NCI-H1436 (cell line): Measurements from ENCODE around the gene SSR1.
A peak's percentile ranks its signal among the peaks of the same experiment; 100 is the strongest.
"Not testable (repeated sequence)": the region's sequence is repeated elsewhere in the genome, so short reads cannot be mapped to it uniquely, and the experiment has no call there.

Experiments used
- DNase-seq: peaks from one replicate; lab custom pipeline; 2025; lab: John Stamatoyannopoulos, UW

The SSR1 gene

DNA sequence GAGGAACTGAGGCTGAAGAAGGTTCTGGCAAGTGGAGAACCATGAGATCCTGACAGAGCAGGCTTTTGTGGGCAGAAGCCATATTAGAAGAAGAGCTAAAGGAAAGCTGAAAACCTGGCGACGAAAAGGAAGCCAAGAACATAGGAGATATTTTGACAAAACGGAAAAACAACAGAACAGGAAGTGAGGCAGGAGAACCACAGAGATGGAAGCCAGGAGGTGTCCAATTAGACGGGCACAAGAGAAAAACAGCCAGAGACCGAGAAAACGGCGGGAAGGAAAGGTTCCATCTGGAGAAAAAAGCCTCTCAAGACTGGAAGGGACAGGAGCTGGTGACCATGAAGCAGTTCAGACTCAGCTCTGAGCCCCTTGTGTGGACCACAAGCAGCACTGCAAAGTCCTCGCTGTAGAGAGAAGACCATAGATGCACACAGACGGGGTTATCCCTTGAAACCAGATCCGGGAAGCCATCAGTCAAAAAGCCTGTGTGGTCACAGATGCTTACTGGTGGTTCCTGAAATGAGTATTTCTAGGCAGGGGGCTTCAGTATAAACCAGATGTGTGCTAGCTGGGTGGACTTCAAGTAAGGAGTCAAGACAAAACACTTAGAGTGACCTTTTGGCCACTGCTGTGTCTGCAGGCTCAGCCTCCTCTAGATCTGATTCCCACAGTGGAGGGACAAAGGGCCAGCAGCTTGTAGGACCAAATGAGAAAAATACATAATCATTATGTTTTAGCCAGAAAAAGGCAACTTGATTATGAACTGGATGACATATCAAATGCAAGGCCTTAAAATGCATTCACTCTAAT is 30.7 kb downstream of the SSR1 start:
- no peak for DNase-seq

DNA sequence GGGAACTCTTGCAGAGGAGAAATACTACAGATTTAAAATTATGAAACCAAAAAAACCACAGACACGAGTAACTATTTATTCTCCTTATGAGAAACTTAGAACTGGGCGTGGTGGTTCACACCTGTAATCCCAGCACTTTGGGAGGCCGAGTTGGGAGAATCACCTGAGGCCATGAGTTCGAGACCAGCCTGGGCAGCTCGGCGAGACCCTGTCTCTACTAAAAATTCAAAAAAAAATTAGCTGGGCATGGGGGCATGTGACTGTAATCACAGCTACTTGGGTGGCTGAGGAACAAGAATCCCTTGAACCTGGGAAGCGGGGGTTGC is 36.8 kb downstream of the SSR1 start:
- no peak for DNase-seq

DNA sequence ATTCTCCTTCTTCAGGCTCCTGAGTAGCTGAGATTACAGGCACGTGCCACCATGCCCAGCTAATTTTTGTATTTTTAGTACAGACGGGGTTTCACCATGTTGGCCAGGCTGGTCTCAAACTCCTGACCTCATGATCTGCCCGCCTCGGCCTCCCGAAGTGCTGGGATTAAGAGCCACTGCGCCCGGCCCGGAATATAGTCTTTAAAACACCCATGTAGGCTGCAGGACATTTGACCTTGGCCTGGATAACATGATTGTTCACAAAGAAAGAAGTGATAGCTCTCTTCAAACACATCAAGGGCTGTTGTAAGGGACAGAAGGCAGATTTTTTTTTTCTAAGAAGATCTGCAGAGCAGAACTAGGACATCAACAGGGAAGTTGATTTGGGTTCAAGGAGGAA is 38.5 kb downstream of the SSR1 start:
- DNase-seq, result not testable (repeated sequence)

DNA sequence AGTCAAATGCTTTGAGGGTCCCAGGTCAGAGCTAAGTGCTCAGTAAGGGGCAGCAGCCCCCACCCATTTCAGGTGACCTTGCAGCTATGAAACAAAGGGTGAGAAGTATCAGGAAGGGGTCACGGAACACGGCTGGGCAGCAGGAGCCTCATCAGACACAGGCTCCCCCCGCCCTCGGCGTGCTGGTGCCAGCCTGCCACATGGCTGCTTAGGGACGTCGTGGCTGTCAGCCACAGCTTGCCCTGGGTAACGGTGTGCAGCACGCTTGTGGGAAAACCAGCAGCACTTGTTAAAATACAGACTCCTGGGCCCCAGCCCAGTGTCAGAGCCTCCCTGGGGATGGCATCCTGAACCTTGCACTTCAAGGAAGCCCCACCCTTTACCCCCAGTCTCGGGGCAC is 39.3 kb downstream of the SSR1 start:
- DNase-seq, result no peak

DNA sequence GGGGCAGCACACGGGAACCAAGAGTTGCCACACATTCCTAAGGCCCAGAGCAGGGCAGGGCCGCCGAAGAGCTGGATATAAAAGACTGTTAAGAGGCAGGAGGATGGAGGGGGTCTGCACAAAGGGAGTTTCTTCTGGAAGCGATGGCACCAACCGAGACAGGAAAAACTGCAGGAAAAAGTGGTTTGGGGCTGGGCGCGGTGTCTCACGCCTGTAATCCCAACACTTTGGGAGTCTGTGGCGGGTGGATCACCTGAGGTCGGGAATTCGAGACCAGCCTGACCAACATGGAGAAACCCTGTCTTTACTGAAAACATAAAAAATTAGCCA is 41.8 kb downstream of the SSR1 start:
- no peak for DNase-seq

DNA sequence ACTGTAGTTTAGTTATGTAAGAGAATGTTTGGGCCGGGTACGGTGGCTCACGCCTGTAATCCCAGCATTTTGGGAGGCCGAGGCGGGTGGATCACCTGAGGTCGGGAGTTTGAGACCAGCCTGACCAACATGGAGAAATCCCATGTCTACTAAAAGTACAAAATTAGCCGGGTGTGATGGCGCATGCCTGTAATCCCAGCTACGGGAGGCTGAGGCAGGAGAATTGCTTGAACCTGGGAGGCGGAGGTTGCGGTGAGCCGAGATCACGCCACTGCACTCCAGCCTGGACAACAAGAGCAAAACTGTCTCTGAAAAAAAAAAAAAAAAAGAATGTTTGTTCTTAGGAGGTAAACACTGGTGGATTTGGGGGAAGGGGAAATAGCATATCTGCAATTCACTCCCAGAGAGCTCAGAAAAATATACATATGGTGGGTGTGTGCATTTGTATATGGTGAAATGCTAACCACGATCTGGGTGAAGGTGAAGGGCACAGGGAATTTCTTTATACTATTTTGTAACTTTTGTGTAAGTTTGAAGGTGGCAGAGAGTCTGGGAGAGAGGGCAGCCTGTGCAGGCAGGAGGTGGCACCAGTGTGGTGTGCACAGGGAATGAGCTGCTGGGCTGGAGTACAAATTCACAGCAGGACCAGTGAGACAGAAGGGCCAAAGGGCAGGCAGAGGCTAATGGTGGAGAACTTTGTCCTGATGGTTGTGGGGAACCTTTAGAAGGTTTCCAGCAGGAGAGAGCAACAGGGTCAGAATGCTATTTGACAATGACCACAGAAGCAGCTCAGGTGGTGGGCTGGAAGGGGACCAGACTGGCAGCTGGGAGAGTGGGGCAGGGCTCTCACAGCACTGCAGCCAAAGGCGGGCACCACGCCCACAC is 42.4 kb downstream of the SSR1 start:
- no peak for DNase-seq

DNA sequence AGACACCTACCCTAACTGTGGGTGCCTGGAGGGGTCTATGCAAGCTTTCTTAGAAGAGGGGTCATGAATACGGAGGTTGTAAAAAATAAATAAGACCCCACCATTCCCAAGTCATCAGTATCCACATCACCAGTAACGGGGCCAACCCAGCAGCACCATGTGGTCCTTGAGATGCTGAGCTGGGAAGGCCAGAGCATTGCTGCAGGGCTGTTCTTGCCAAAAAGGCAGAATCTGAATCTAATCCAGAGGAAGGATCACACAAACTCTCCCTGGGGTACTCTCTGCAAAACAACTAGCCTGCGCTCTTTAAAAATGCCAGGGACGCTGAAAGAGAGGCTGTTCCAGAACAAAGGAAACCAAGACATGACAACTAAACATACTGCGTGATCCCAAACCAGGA is 43.2 kb downstream of the SSR1 start:
- DNase-seq, result no peak

DNA sequence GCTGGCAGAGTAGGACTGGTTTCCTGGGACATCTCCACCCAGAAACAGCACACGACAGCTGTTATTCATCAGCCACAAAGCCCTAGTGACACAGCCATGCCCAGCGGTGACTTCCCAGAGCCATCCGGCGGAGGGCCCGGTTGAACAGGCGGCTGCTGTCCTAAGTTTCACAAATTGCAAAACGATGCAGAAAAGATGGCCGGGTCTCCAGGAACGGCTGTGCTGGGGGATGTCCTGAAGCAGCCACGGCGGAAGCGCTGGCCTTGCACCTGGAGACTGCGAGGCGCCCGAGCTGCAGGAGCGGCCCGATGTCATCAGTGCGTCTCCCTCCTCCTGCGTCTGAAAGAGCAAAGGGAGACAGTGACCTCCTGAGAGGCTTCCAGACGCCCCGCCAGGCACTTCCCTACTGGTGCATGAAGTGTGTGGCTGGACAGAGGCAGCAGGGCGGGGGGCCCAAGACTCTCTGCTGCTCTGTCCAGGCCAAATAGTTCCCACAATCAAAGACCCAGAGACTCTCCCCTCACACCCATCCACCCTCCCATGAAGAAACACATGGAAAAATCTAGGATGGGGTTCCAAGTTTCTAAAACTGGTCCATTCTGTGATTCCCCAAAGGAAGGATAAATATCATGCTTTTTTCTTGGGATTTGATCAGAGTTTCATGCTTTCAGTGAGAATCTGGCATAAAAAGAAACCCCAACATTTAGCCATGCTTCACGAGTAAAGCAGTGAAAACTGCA is 44.0 kb downstream of the SSR1 start:
- no peak for DNase-seq

DNA sequence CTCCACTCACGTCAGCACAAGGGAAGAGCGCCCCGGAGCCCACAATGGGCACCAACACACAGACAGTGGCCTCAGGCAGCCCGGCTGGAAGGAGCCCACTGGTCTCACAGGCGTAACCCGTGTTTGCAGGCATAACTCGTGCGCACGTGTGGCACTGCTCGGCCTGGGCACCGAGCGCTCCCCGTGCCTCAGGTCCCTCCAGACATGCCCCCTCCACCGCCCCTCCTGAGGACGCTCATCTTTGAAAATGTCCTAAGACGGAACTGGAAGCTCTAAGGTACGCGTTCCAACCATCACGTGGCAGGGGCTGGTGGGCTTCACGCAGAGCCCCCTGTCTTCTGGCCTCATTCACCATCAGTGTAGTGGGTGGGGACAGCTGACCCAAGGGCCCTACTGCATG is 44.6 kb downstream of the SSR1 start:
- no peak for DNase-seq

DNA sequence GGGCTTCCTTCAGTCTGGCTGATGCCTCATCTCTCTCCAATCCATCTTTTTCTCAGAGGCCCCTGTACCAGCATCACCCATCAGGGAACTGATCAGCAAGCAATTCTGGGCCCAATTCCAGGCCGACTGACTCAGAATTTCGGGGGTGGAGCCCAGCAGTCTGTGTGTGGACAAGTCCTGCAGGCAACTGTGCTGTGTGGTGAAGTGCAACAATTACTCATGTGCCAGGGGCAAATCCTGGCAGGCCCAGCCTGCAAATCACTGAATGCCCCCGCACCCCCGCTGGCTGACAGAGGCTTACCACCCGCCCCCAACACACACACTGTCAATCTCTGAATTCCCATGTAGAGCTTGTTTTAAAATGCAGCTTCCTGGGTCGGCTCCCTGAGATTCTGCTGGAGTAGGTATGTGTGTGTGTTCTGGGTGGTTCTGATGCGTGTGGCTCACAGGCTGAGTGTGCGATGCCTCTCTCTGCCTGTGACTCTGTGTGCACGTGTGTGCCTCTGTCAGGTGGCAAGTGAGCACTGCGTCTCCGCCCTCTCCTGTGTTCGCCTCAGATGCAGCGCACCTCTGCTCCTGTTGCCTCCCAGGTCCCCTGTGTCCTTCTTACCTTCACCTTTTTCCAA is 45.4 kb downstream of the SSR1 start:
- no peak for DNase-seq

DNA sequence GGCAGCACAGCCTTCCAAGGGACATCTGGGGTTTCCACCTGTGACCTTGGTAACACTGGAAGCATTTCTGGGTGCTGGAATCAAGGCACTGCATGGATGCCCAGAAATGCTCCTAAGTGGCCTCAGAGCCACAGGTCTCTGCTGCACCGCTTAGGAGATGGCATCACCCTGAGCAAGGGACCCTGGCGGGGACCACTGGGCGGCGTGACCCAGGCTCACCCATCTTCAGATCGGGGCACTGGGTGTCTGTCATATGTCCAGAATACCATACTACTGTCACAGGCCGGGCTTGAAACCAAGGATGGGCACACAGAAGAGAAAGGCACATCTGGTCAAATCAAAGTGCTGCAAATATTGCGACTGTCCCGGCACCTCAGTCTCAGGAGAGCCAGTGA is 45.9 kb downstream of the SSR1 start:
- DNase-seq, result no peak

DNA sequence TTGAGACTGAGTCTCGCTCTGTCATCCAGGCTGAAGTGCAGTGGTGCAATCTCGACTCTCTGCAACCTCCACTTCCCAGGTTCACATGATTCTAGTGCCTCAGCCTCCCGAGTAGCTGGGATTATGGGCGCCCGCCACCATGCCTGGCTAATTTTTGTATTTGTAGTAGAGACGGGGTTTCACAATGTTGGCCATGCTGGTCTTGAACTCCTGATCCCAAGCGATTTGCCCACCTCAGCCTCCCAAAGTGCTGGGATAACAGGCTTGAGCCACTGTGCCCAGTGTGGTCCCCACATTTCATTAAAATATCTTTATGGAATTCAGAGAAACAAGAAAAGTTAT is 47.6 kb downstream of the SSR1 start:
- not testable (repeated sequence) for DNase-seq

DNA sequence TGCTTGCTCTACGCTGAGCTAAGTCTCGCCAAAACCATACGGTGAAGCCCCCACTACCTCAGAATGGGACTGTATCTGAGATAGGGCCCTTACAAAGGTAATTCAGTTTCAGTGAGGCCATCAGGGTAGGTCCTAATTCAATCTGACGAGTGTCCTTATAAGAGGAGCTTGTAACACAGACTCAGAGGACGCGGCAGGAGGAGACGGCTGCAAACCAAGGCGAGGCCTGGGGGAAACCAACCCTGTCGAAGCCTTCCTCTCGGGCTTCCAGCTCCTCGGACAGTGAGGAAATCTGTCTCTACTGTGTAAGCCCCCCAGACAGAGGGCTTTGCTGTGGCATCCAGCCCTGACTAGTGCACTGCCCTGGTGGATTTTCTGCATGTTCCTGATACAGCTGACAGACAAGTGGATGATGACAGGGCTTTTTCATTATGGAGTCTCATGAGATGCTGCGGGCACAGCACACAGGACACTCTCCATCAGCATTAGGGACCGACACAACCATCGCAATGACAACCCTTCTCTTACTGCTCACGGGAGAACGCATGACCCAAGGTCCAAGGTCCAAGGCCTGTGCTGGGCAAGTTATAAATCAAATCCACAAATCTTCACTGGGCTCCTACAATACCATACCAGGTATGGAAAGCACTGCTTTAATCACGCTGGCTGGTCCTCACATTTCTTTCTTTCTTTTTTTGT is 48.2 kb downstream of the SSR1 start:
- DNase-seq, result no peak

DNA sequence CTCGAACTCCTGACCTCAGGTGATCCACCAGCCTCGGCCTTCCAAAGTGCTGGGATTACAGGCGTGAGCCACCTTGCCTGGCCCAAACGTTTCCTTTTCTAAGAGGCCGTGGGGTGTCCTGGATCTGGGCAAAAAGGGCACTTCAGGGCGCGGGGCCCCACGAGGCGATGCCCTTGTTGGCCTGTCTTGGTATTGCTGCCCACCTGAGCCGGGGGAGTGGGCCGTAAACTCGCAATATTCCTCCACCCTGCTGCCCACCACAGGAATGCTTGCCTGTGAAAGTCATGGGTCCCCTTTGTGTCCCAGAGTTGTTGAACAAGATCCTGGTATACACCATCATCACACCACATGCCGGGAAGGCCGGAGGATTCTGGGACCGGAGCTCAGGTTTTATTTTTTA is 49.0 kb downstream of the SSR1 start:
- no peak for DNase-seq

DNA sequence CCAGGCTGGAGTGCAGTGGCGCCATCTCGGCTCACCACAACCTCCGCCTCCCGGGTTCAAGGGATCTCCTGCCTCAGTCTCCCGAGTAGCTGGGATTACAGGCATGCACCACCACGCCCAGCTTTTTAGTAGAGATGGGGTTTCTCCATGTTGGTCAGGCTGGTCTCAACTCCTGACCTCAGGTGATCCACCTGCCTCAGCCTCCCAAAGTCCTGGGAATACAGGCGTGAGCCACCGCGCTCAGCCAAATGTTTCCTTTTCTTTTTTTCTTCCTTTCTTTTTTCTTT is 49.5 kb downstream of the SSR1 start:
- not testable (repeated sequence) for DNase-seq

DNA sequence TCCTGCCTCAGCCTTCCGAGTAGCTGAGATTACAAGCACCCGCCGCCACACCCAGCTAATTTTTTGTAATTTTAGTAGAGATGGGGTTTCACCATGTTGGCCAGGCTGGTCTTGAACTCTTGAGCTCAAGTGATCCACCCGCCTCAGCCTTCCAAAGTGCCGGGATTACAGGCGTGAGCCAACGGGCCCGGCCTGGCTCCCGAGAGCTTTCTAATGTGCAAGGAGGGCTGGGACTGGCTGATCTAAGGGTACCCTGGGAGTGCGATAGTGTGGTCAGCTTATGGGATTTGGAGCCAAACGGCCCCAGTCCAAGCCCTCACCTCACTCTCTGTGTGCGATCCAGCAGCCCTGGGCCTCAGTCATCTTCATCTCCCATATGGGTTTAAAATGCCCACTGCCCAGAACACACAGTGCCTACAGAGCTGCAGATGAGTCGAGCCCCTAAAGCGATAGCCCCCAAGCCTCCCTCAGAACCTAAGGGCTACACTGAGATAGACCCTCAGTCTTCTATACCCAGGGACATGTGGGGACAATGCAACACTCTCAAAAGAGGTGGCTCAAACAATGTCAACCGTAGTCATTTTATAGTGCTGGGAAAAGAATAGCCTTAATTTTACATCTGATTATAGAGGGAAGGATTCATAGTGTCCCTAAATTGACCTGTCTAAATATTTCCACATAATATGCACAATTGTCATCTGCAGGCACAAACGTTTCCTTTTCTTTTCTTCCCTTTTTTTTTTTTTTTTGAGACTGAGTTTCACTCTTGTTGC is 50.1 kb downstream of the SSR1 start:
- DNase-seq, result no peak

DNA sequence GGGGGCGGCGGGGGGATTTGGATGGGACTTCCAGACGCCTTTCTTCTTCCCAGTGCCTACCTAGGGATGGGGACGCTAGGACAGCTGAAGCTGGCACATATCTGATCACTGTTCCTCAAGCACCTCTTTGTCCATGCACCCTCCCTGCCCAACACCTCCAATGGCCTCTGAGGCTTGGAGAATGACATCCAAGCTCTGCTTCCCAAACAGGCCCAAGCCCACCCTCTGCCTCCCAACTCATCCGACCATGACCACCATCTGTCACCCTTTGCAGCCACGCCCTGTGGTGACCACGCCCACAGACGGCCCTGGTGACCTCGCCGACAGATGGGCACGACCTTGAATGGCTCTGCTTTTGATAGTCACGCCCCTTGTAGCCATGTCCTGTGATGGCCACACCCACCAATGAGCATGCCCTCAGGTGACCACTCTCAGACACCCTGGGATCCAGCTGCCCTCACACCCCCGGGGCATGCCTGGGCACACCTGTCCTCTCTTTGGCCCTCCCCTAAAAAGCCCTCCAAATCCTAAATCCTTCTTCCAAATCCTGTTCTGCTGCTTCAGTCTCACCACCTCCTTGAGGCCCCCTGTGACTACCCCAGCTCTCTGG is 51.0 kb downstream of the SSR1 start:
- peak; percentile 10 for DNase-seq

DNA sequence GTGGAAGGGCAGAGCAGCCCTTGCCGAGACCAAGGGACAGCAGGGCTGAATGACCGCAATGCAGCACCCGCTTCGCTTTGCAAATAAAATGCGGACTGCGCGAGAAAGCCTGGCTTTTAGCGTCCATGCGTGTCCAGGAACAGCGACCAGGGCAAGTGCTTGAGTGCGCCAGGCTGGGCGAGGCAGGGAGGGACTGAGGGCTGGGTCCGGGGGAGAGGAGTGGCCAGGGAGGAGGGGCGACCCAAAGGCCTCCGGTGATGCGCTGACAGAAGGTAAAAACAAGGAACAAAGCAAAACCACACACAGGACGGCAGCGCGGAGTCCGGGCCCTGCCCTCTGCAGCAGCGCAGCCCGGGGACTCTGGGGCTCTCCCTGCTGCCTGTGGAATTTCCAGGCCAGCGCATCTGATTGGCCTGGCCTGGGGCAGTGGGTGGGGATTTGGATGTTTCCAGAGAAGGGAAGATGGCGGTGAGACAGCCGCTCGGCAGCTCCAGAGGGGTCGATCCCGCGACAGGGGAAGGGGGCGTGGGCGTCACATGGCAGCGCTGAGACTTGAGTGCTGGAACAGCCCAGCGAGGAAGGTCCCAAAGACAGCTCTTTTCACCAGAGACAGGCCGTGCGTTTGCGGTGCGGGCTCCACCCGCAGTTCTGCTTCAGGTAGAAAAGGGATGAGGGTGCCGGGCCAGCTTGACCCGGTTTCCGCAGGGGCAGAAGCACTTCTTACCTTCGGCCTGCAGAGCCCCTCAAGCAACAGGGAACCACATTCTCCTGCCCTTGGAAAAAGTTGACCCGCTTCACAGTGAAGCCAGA is 51.8 kb downstream of the SSR1 start:
- DNase-seq, result peak; percentile 62

DNA sequence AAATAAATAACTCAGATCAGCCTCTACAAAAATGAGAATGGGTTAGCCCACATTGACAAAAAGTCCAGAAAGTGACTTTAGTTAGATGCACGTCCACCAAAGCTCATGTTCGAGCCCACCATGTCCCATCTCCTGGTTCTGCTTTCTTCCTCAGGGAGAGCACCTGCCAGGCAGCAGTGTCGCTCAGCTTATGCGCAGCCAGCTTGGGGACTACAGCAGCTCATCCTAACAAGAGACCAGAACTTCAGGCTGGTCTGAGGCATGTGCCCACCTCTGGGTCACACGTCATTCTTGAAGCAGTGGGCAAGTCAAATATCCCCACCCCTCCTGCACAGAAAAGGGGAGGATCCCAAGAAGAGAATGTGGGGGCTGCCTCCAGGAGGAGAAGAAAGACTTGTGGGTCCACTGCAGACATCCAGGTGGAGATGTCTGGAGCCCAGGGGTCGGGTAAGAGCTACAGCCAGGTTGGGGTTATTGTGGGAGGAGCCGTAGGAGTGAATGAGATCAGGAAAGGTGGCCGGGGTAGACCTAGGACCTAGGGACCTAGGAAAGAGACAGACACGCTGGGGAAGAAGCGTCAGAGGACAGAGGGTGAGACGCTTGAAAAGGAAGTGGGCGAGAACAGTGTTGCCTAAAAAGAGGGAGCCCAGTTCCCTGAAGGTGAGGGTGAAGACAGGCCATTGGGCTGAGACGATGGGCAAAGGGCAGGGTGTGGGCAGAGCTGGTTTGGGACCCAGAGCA is 52.5 kb downstream of the SSR1 start:
- DNase-seq, result no peak
